Lung (tissue), 12 donors: Measurements from ENCODE around the gene IGF2R. TPM values are rescaled to one million over a fixed set of nuclear protein-coding genes. Genes with fewer than 3 reads are reported as not detected.
"Not testable (repeated sequence)": the region's sequence is repeated elsewhere in the genome, so short reads cannot be mapped to it uniquely, and the experiment has no call there.

Source experiments
- ATAC-seq: fragments of 200-7000 bp; cut with Tn5 transposase; one replicate; pipeline ENCODE4 v1.9.1; 2020; ENCODE audit warnings: moderate number of reproducible peaks; ENCODE audit not compliant: insufficient read depth, low FRiP score
- DNase-seq, 3 donors: peaks; one replicate each; pipeline ENCODE4 v3.0.0-alpha.2; 2013 to 2017
- H3K27ac ChIP-seq, 2 donors: one replicate each; pipeline ENCODE4 v1.5.1; 2013; ENCODE audit warnings: mild to moderate bottlenecking in 2 of 2, moderate library complexity in 2 of 2, control low read depth in 1 of 2, inconsistent platforms in 1 of 2, low read depth in 1 of 2, low read length in 1 of 2
- H3K27me3 ChIP-seq, 3 donors: one replicate each; pipeline ENCODE4 v1.5.1; 2013; ENCODE audit warnings: low read length in 2 of 3; ENCODE audit not compliant: control insufficient read depth in 3 of 3, insufficient read depth in 3 of 3
- H3K36me3 ChIP-seq, 4 donors: one replicate each; pipeline ENCODE4 v1.5.1; 2013; ENCODE audit warnings: low read length in 4 of 4, mild to moderate bottlenecking in 1 of 4, moderate library complexity in 1 of 4; ENCODE audit not compliant: control insufficient read depth in 4 of 4, insufficient read depth in 4 of 4
- H3K4me1 ChIP-seq, 5 donors: one replicate each; pipeline ENCODE4 v1.5.1; 2013; ENCODE audit warnings: low read length in 5 of 5, mild to moderate bottlenecking in 2 of 5, moderate library complexity in 1 of 5; ENCODE audit not compliant: control insufficient read depth in 5 of 5, insufficient read depth in 5 of 5
- H3K4me3 ChIP-seq: one replicate; pipeline ENCODE4 v1.5.1; 2013; ENCODE audit warnings: mild to moderate bottlenecking, control low read depth, moderate library complexity
- H3K9ac ChIP-seq, 2 donors: one replicate each; pipeline ENCODE4 v1.5.1; 2013; ENCODE audit warnings: low read length in 2 of 2, control low read depth in 1 of 2; ENCODE audit not compliant: insufficient read depth in 1 of 2
- H3K9me3 ChIP-seq, 4 donors: one replicate each; pipeline ENCODE4 v1.5.1; 2013; ENCODE audit warnings: low read length in 3 of 4, mild to moderate bottlenecking in 1 of 4, moderate library complexity in 1 of 4; ENCODE audit not compliant: control insufficient read depth in 4 of 4, insufficient read depth in 3 of 4
- CTCF ChIP-seq: IDR thresholded peaks from 2 replicates; pipeline ENCODE4 v1.5.1; 2012; ENCODE audit warnings: mild to moderate bottlenecking; ENCODE audit errors: control extremely low read depth, extremely low read depth
- WGBS, 2 donors: extraction: QIAGEN DNeasy Blood & Tissue Kit; methylation state at CpG; one replicate each; pipeline ENCODE4 v1.1.7; 2013; 5-methylcytosine and 5-hydroxymethylcytosine counted together
- polyA plus RNA-seq, 2 donors: library from polyadenylated mRNA; stranded (reverse); fragments of 200-250 nt; gene quantifications; one replicate each; pipeline ENCODE4 v1.2.1, GENCODE V29; 2013
- total RNA-seq, 2 donors: library from RNA; depleted of rRNA in 1 of 2; stranded (reverse); fragments of >200 nt in 1 of 2; gene quantifications; one replicate each; pipeline ENCODE4 v1.2.1, GENCODE V29; 2014 to 2021
- donor health status: control.
- donor health status: control.
- donor health status: Bipolar disorder and iron deficiency.
- donor health status: healthy.
- donor health status: DM: yes; HTN: yes; CAD: no.

IGF2R gene
- total and polyA plus RNA-seq, 4 donors, result 30.0 to 125 (median 92.6) TPM

GRCh38 chr6:160137989-160138835 is 169.3 kb downstream of the IGF2R start:
- peak; percentile 58 for ATAC-seq
- WGBS, 2 donors, result 59 to 61% methylated on average over 8 of the region's 8 CpGs
- H3K9ac ChIP-seq, result no peak overlapping the region
- no peak overlapping the region for H3K4me3 ChIP-seq
- H3K4me1 ChIP-seq, result peaks cover 0 to 6% (median 0%) of the 10 kb centered on the region in 5 donors
- DNase-seq, result peak; percentile 54 to 75 (median 65)
- no peaks in the 10 kb centered on the region for H3K9me3 ChIP-seq
- TF ChIP-seq CTCF, result peak; percentile 47
- H3K27me3 ChIP-seq, result no peaks in the 10 kb centered on the region
- no peaks in the 10 kb centered on the region for H3K36me3 ChIP-seq
- no peak overlapping the region for H3K27ac ChIP-seq

GRCh38 chr6:160138839-160139419 is 170.0 kb downstream of the IGF2R start:
- no peaks in the 10 kb centered on the region for H3K36me3 ChIP-seq
- H3K4me3 ChIP-seq, result no peak overlapping the region
- no peak overlapping the region for H3K27ac ChIP-seq
- ATAC-seq (no peak), DNase-seq (no peak)
- H3K27me3 ChIP-seq, result no peaks in the 10 kb centered on the region
- no peak overlapping the region for H3K9ac ChIP-seq
- H3K9me3 ChIP-seq, result no peaks in the 10 kb centered on the region
- 90% methylated on average over 13 of the region's 13 CpGs for WGBS, 2 donors
- H3K4me1 ChIP-seq, result peaks cover 0 to 6% (median 0%) of the 10 kb centered on the region in 5 donors
- TF ChIP-seq CTCF, result no peak

GRCh38 chr6:160139420-160139851 is 170.6 kb downstream of the IGF2R start:
- no peaks in the 10 kb centered on the region for H3K27me3 ChIP-seq
- no peak overlapping the region for H3K9ac ChIP-seq
- TF ChIP-seq CTCF, result no peak
- H3K27ac ChIP-seq, result no peak overlapping the region
- H3K9me3 ChIP-seq, result no peaks in the 10 kb centered on the region
- no peak for DNase-seq
- no peaks in the 10 kb centered on the region for H3K36me3 ChIP-seq
- ATAC-seq, result no peak
- H3K4me1 ChIP-seq, result peaks cover 0 to 6% (median 0%) of the 10 kb centered on the region in 5 donors
- 90 to 95% methylated on average over 12 of the region's 12 CpGs for WGBS, 2 donors
- H3K4me3 ChIP-seq, result no peak overlapping the region

GRCh38 chr6:160140493-160140892 is 171.6 kb downstream of the IGF2R start:
- H3K4me1 ChIP-seq, H3K9ac ChIP-seq, ATAC-seq, H3K4me3 ChIP-seq, DNase-seq, H3K9me3 ChIP-seq, H3K27ac ChIP-seq, H3K27me3 ChIP-seq, H3K36me3 ChIP-seq: not testable (repeated sequence)
- WGBS, 2 donors, result 71 to 95% methylated on average over 3 of the region's 3 CpGs
